GM12878 (cell line): ENCODE measurements around the gene CD300H.

Source experiments
- CBFB ChIP-seq: IDR thresholded peaks from 2 replicates; pipeline ENCODE4 v1.6.1; 2016; ENCODE audit warnings: antibody characterized with exemption, low read depth
- DPF2 ChIP-seq: fragments of 450-650 bp; IDR thresholded peaks from 2 replicates; pipeline ENCODE4 v1.6.1; 2017; ENCODE audit warnings: mild to moderate bottlenecking
- EGR1 ChIP-seq, 2 experiments: IDR thresholded peaks; 1 replicate in 1 of 2; 2 replicates in 1 of 2; pipeline ENCODE4 v1.6.1; 2011 to 2012; ENCODE audit warnings: low read depth in 2 of 2, low read length in 2 of 2, borderline replicate concordance in 1 of 2, mild to moderate bottlenecking in 1 of 2, moderate library complexity in 1 of 2
- FOS ChIP-seq: IDR thresholded peaks from 3 replicates; pipeline ENCODE4 v1.6.1; 2011; ENCODE audit warnings: borderline replicate concordance; ENCODE audit not compliant: insufficient read length; ENCODE audit errors: extremely low read depth
- FOXK2 ChIP-seq: fragments of 450-650 bp; IDR thresholded peaks from 2 replicates; pipeline ENCODE4 v1.6.1; 2017; ENCODE audit warnings: mild to moderate bottlenecking, moderate library complexity
- NR2C2 ChIP-seq: IDR thresholded peaks from 2 replicates; pipeline ENCODE4 v1.6.1; 2011; ENCODE audit warnings: borderline replicate concordance, low read depth; ENCODE audit not compliant: control insufficient read depth, insufficient read length
- POLR2A ChIP-seq: IDR thresholded peaks from 2 replicates; pipeline ENCODE4 v1.6.1; 2011; ENCODE audit warnings: low read depth, mild to moderate bottlenecking, low read length
- POLR2AphosphoS5 ChIP-seq: IDR thresholded peaks from 2 replicates; pipeline ENCODE4 v1.6.1; 2011; ENCODE audit warnings: mild to moderate bottlenecking, low read length, inconsistent platforms
- RAD21 ChIP-seq: IDR thresholded peaks from 2 replicates; pipeline ENCODE4 v1.6.1; 2011; ENCODE audit warnings: mild to moderate bottlenecking, low read depth, low read length, moderate library complexity; ENCODE audit not compliant: insufficient read depth
- SKIL ChIP-seq: fragments of 450-650 bp; IDR thresholded peaks from 2 replicates; pipeline ENCODE4 v1.6.1; 2017; ENCODE audit warnings: mild to moderate bottlenecking, low read depth, inconsistent platforms; ENCODE audit not compliant: poor library complexity, severe bottlenecking
- TAF1 ChIP-seq: IDR thresholded peaks from 2 replicates; pipeline ENCODE4 v1.6.1; 2011; ENCODE audit warnings: mild to moderate bottlenecking, low read depth, low read length, borderline replicate concordance
- TARDBP ChIP-seq: IDR thresholded peaks from 2 replicates; pipeline ENCODE4 v1.6.1; 2016; ENCODE audit warnings: borderline replicate concordance
- TF ChIP-seq, protein P1 (sequence below), 3 experiments: IDR thresholded peaks in 2 of 3; conservative IDR thresholded peaks in 1 of 3; 2 replicates each; pipeline ENCODE4 v1.5.1; 2011; ENCODE audit warnings: low read depth in 3 of 3, low read length in 3 of 3, mild to moderate bottlenecking in 3 of 3, control low read depth in 2 of 3, moderate library complexity in 2 of 3, inconsistent platforms in 1 of 3, mixed read lengths in 1 of 3; ENCODE audit not compliant: control insufficient read depth in 2 of 3, insufficient read depth in 1 of 3; ENCODE audit errors: extremely low read depth in 1 of 3
- TF ChIP-seq, protein P2 (sequence below): IDR thresholded peaks from 2 replicates; pipeline ENCODE4 v1.6.1; 2012; ENCODE audit warnings: low read depth, low read length, improper control_type of control experiment

- TF ChIP-seq RAD21 (no peak), POLR2AphosphoS5 (no peak), SKIL (no peak), FOXK2 (no peak), DPF2 (no peak), EGR1 (IDR thresholded peaks at IDR 0.05; ENCODE audit: borderline replicate concordance in 1 of 2, low read depth in 2 of 2, low read length in 2 of 2) (no peak), FOS (no peak), NR2C2 (no peak), POLR2A (no peak), TARDBP (no peak), TAF1 (no peak), CBFB (no peak)
- TF ChIP-seq, protein P1, sequence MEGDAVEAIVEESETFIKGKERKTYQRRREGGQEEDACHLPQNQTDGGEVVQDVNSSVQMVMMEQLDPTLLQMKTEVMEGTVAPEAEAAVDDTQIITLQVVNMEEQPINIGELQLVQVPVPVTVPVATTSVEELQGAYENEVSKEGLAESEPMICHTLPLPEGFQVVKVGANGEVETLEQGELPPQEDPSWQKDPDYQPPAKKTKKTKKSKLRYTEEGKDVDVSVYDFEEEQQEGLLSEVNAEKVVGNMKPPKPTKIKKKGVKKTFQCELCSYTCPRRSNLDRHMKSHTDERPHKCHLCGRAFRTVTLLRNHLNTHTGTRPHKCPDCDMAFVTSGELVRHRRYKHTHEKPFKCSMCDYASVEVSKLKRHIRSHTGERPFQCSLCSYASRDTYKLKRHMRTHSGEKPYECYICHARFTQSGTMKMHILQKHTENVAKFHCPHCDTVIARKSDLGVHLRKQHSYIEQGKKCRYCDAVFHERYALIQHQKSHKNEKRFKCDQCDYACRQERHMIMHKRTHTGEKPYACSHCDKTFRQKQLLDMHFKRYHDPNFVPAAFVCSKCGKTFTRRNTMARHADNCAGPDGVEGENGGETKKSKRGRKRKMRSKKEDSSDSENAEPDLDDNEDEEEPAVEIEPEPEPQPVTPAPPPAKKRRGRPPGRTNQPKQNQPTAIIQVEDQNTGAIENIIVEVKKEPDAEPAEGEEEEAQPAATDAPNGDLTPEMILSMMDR (IDR thresholded peaks at IDR 0.05 in 2 of 3, conservative IDR thresholded peaks at IDR 0.05 in 1 of 3; ENCODE audit: control insufficient read depth in 2 of 3, extremely low read depth in 1 of 3, insufficient read depth in 1 of 3, low read depth in 3 of 3, low read length in 3 of 3) = no peak
- TF ChIP-seq, protein P2, sequence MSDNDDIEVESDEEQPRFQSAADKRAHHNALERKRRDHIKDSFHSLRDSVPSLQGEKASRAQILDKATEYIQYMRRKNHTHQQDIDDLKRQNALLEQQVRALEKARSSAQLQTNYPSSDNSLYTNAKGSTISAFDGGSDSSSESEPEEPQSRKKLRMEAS = no peak
Observed at GRCh38 chr17:74604200-74604599, 36.9 kb upstream of the CD300H start.
